IPS DF 4.7 (cell line): Measurements from ENCODE around the gene OVOL1.
"Not testable (repeated sequence)": the region's sequence is repeated elsewhere in the genome, so short reads cannot be mapped to it uniquely, and the experiment has no call there.

Experiments
- DNase-seq: peaks from one replicate; pipeline ENCODE4 v3.0.0-alpha.2; 2013; ENCODE audit warnings: low spot score; ENCODE audit errors: extremely low read depth

Gene OVOL1

GRCh38 chr11:65786786-65787636, at the start of gene OVOL1:
TSS of gene OVOL1 (plus strand) at chr11:65787063. CDS start at chr11:65787374, 311 bp downstream.
- DNase-seq = no peak

GRCh38 chr11:65739022-65739421, 47.8 kb upstream of the OVOL1 start:
- DNase-seq = no peak

GRCh38 chr11:65741185-65741584, 45.7 kb upstream of the OVOL1 start:
- DNase-seq = no peak

GRCh38 chr11:65742353-65742752, 44.5 kb upstream of the OVOL1 start:
- DNase-seq = no peak

GRCh38 chr11:65743681-65744025, 43.2 kb upstream of the OVOL1 start:
- no peak for DNase-seq

- DNase-seq = no peak
These were observed 42.7 kb upstream of the OVOL1 start for GRCh38 chr11:65744026-65744698.

GRCh38 chr11:65744699-65745042, 42.2 kb upstream of the OVOL1 start:
- DNase-seq = no peak

- no peak for DNase-seq
These were observed 41.8 kb upstream of the OVOL1 start for GRCh38 chr11:65745049-65745448.

- not testable (repeated sequence) for DNase-seq
These were observed 24.7 kb upstream of the OVOL1 start for GRCh38 chr11:65762169-65762568.

GRCh38 chr11:65762816-65763215, 24.0 kb upstream of the OVOL1 start:
- not testable (repeated sequence) for DNase-seq

GRCh38 chr11:65764434-65764833, 22.4 kb upstream of the OVOL1 start:
- DNase-seq = no peak

- DNase-seq = no peak
These were observed 20.3 kb upstream of the OVOL1 start for GRCh38 chr11:65766535-65766934.

GRCh38 chr11:65767406-65767805, 19.5 kb upstream of the OVOL1 start:
- no peak for DNase-seq

- DNase-seq = not testable (repeated sequence)
These were observed 19.1 kb upstream of the OVOL1 start for GRCh38 chr11:65767806-65768205.

GRCh38 chr11:65770951-65771567, 15.8 kb upstream of the OVOL1 start:
- no peak for DNase-seq

- DNase-seq = no peak
These were observed 15.2 kb upstream of the OVOL1 start for GRCh38 chr11:65771589-65772112.

- DNase-seq = no peak
These were observed 13.0 kb upstream of the OVOL1 start for GRCh38 chr11:65773784-65774411.

GRCh38 chr11:65774525-65775306, 12.1 kb upstream of the OVOL1 start:
- no peak for DNase-seq

- no peak for DNase-seq
These were observed 10.7 kb upstream of the OVOL1 start for GRCh38 chr11:65776196-65776595.

- no peak for DNase-seq
These were observed 10.1 kb upstream of the OVOL1 start for GRCh38 chr11:65776710-65777141.

- DNase-seq = no peak
These were observed 9.6 kb upstream of the OVOL1 start for GRCh38 chr11:65777241-65777640.
